Iris pigment epithelial cell (primary cell): ENCODE results near the gene SLC25A40.
A peak's percentile ranks its signal among the peaks of the same experiment; 100 is the strongest.
"Not testable (repeated sequence)": the region's sequence is repeated elsewhere in the genome, so short reads cannot be mapped to it uniquely, and the experiment has no call there.

ENCODE experiments used
- DNase-seq: peaks from one replicate; pipeline ENCODE4 v3.0.0-alpha.2; 2011; ENCODE audit warnings: low read depth

Gene SLC25A40

GRCh38 chr7:87872346-87872745 lies 3.8 kb downstream of the SLC25A40 start:
- DNase-seq: no peak

GRCh38 chr7:87870471-87870870 lies 5.7 kb downstream of the SLC25A40 start:
- no peak for DNase-seq

GRCh38 chr7:87866533-87866932 lies 9.6 kb downstream of the SLC25A40 start:
- not testable (repeated sequence) for DNase-seq

GRCh38 chr7:87866089-87866488 lies 10.1 kb downstream of the SLC25A40 start:
- DNase-seq: no peak

GRCh38 chr7:87858417-87859100 lies 17.6 kb downstream of the SLC25A40 start:
- peak; percentile 34 for DNase-seq

- DNase-seq: peak; percentile 17
These were observed 22.8 kb downstream of the SLC25A40 start for GRCh38 chr7:87853237-87853864.

GRCh38 chr7:87852306-87852705 lies 23.9 kb downstream of the SLC25A40 start:
- DNase-seq: peak; percentile 9

- peak; percentile 38 for DNase-seq
These were observed 25.1 kb downstream of the SLC25A40 start for GRCh38 chr7:87850836-87851593.

GRCh38 chr7:87837597-87837996 lies 38.6 kb downstream of the SLC25A40 start:
- DNase-seq: no peak

- DNase-seq: no peak
These were observed 43.0 kb downstream of the SLC25A40 start for GRCh38 chr7:87833130-87833529.

GRCh38 chr7:87831097-87831496 lies 45.1 kb downstream of the SLC25A40 start:
- peak; percentile 48 for DNase-seq

GRCh38 chr7:87828383-87828782 lies 47.8 kb downstream of the SLC25A40 start:
- not testable (repeated sequence) for DNase-seq

- not testable (repeated sequence) for DNase-seq
These were observed 50.8 kb downstream of the SLC25A40 start for GRCh38 chr7:87825369-87825768.

GRCh38 chr7:87822056-87822455 lies 54.1 kb downstream of the SLC25A40 start:
- not testable (repeated sequence) for DNase-seq

- no peak for DNase-seq
These were observed 57.8 kb downstream of the SLC25A40 start for GRCh38 chr7:87818336-87818735.

- no peak for DNase-seq
These were observed 59.8 kb downstream of the SLC25A40 start for GRCh38 chr7:87816389-87816788.

GRCh38 chr7:87810726-87811125 lies 65.4 kb downstream of the SLC25A40 start:
- DNase-seq: no peak

- no peak for DNase-seq
These were observed 66.0 kb downstream of the SLC25A40 start for GRCh38 chr7:87810130-87810529.

GRCh38 chr7:87806150-87806549 lies 70.0 kb downstream of the SLC25A40 start:
- DNase-seq: no peak

GRCh38 chr7:87797798-87798403 lies 78.3 kb downstream of the SLC25A40 start:
- DNase-seq: peak; percentile 51

- DNase-seq: no peak
These were observed 78.8 kb downstream of the SLC25A40 start for GRCh38 chr7:87797395-87797794.

- no peak for DNase-seq
These were observed 90.7 kb downstream of the SLC25A40 start for GRCh38 chr7:87785368-87785995.
